Measurements from ENCODE around the gene CDIP1. TPM values are rescaled to one million over a fixed set of nuclear protein-coding genes. Genes with fewer than 3 reads are reported as not detected.

Gene CDIP1
- total RNA-seq, 4 donors from 2014 or later: 23.8 to 34.2 (median 25.4) TPM

DNA sequence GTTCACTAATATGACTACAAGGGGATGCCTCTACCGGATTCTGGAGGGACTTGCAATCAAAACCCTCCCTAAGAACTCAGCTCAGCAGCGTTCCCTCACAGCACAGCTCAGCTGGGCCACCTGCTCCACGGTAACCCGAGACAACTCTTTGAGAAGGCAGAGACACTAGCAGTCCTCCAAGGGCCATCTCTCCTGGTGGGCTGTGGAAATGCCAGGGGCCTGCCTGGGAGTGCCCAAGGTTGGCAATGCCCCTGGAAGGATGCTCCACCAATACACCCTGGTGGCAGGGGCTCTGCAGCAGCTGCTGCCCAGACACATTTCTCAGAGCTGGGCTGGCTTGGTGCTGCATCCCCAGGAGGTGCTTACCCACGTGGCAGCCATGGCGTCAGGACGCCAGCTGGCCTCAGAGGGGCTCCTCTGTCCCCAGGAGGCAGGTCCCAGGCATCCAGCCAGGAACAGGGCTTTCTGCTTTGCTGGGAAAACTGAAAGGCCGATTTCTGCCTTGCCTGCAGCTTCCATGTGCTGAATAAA lies 16.5 kb downstream of the CDIP1 start:
- H3K4me1 ChIP-seq: peaks cover 40 to 68% of the 10 kb centered on the region in 2 donors

DNA sequence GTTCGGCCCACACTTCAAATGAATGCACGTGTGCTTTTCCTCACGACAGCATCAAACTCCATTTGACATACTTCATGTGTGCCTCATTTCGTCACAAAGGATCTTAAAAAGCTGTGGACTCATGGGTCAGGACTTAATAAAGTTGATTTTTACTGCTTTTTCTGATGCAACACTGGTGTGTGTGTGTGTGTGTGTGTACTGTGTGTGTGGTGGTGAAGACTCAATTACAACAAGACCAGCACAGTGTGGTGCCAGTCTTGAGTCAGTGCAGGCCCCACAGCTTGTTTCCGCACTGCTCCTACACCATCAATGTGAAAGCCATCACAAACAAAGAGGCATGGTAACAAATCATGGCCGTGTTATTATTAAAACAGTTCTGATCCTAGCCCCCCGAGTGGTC lies 17.7 kb downstream of the CDIP1 start:
- H3K27ac ChIP-seq: peak overlapping the region in 1 of 4 donors; percentile 76
- in situ Hi-C loops (cut with MboI; ENCODE audit: low sequenced_read_pairs in 4 of 4) (loop anchor here in 1 of 4 donors (25.0 kb wide), 1 partner anchor 91 kb away; the partner anchor contains the start of genes MGRN1 and UBALD1), intact Hi-C loops (cut with DNase I; ENCODE audit: low total_unique reads) (no loop called here)
- TF ChIP-seq CTCF (IDR thresholded peaks at IDR 0.05 in 4 of 5, conservative IDR thresholded peaks at IDR 0.05 in 1 of 5) (no peak), POLR2A (IDR thresholded peaks at IDR 0.05) (no peak)
- no peaks in the 10 kb centered on the region for H3K9me3 ChIP-seq
- no peaks in the 10 kb centered on the region for H3K27me3 ChIP-seq
- peaks cover 38 to 72% of the 10 kb centered on the region in 2 donors for H3K4me1 ChIP-seq
- DNase-seq (no peak), ATAC-seq (no peak)
- no peaks in the 10 kb centered on the region for H3K36me3 ChIP-seq
- no peak overlapping the region for H3K4me3 ChIP-seq

More for the DNA sequence above, 16.5 kb downstream of the CDIP1 start:
- intact Hi-C loops (cut with DNase I; ENCODE audit: low total_unique reads): no loop called here
- no peak for TF ChIP-seq POLR2A (IDR thresholded peaks at IDR 0.05)
- peak in 1 of 5 experiments; percentile 5 for TF ChIP-seq CTCF (IDR thresholded peaks at IDR 0.05 in 4 of 5, conservative IDR thresholded peaks at IDR 0.05 in 1 of 5)
- H3K27me3 ChIP-seq: no peaks in the 10 kb centered on the region
- in situ Hi-C loops (cut with MboI; ENCODE audit: low sequenced_read_pairs in 4 of 4): loop anchor here in 1 of 4 donors (25.0 kb wide), 1 partner anchor 90 kb away; the partner anchor contains the start of genes MGRN1 and UBALD1
- peak overlapping the region; percentile 23 to 76 (median 62) for H3K27ac ChIP-seq
- ATAC-seq (peak; percentile 42 to 58), DNase-seq (peak in 1 of 2 donors; percentile 50)
- H3K9me3 ChIP-seq: no peaks in the 10 kb centered on the region
- no peaks in the 10 kb centered on the region for H3K36me3 ChIP-seq
- H3K4me3 ChIP-seq: no peak overlapping the region

DNA sequence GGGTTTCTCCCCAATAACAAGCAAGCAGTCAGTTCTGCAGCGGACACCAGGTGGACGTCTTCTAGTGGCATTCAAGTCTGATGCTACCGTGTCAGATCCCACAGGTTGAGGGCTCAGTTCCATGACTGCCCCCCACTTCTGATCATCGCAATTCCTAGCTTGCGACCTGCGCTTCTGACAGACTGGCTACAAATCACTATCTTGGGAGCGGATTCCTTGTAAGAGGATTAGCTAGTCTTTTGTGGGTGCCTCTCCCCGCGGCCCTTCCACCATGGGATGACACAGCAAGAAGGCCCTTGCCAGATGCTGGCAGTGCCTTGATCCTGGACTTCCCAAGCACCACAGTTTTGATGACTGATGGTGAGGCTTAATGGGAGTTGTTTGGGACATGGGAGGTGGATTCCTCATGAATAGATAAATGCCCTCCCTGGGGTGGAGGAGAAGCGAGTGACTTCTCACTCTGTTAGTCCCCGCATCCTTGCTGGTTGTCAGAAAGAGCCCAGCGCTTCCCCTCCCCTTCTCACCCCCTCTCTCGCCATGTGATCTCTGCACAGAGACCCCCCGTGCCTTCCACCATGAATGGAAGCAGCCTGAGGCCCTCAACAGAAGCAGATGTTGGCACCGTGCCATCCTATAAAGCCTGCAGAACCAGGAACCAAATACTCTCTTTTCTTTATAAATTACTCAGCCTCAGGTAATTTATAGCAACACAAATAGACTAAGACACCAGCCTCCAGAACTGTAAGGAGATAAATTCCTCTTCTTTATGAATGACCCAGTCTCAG lies 19.1 kb downstream of the CDIP1 start:
- TF ChIP-seq POLR2A (IDR thresholded peaks at IDR 0.05): no peak
- TF ChIP-seq CTCF (IDR thresholded peaks at IDR 0.05 in 4 of 5, conservative IDR thresholded peaks at IDR 0.05 in 1 of 5): no peak
- Histone ChIP-seq H3K4me3 (no peak overlapping the region), H3K27ac (peak overlapping the region in 1 of 4 donors; percentile 6), H3K4me1 (peaks cover 35 to 70% of the 10 kb centered on the region in 2 donors), H3K9me3 (no peaks in the 10 kb centered on the region), H3K36me3 (no peaks in the 10 kb centered on the region), H3K27me3 (no peaks in the 10 kb centered on the region)
- intact Hi-C loops (cut with DNase I; ENCODE audit: low total_unique reads) (no loop called here), in situ Hi-C loops (cut with MboI; ENCODE audit: low sequenced_read_pairs in 4 of 4) (loop anchor here in 1 of 4 donors (25.0 kb wide), 1 partner anchor 93 kb away; the partner anchor contains the start of genes MGRN1 and UBALD1)
- ATAC-seq (no peak), DNase-seq (no peak)

DNA sequence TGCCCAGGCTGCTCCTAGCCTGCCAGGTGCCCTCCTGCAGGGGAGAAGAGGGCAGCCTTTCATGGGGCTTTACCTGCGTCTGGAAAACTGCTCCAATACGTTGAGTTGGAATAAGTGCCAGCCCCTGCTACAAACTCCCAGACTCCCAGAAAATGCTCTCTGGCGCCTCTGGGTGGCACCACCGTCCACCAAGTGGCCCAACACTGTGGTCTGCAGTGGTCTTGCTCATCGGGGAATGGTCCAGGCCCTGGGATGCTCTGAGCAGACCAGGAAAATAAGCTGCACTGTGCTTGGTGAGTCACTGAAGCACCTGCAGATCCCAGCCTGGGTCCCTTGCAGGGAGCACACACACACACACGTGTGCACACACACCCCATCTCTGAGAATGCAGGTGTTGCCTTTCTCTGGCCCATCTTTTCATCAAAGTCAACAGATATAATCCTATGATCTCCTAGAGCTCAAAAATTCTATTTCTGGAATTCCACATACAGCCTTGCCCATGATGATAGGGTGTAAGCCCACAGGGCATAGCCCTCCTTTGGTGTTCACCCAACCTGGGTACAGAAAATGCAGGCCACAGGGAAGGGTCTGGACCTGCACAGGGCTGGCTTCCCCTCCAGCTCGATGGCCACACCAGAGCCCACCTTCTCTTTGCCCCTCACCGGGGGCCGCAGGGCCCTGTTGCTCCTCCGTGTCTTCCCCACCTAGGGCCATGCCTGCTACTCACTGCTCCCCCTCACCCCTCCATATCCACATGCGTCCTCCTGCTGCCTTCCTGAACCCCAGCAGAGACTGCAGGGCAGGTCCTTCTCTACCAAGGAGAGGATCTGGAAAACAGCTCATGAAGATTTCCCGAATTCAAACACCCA lies 20.5 kb downstream of the CDIP1 start:
- Histone ChIP-seq H3K27me3 (no peaks in the 10 kb centered on the region), H3K9me3 (no peaks in the 10 kb centered on the region), H3K36me3 (peaks cover 0 to 5% of the 10 kb centered on the region in 2 donors), H3K4me3 (no peak overlapping the region), H3K27ac (no peak overlapping the region), H3K4me1 (peaks cover 29 to 69% of the 10 kb centered on the region in 2 donors)
- TF ChIP-seq POLR2A (IDR thresholded peaks at IDR 0.05) (no peak), CTCF (IDR thresholded peaks at IDR 0.05 in 4 of 5, conservative IDR thresholded peaks at IDR 0.05 in 1 of 5) (peak; percentile 22 to 62 (median 52))
- no peak for DNase-seq
- in situ Hi-C loops (cut with MboI; ENCODE audit: low sequenced_read_pairs in 4 of 4) (loop anchor here in 1 of 4 donors (25.0 kb wide), 1 partner anchor 94 kb away; the partner anchor contains the start of genes MGRN1 and UBALD1), intact Hi-C loops (cut with DNase I; ENCODE audit: low total_unique reads) (loop anchor here (1.0 kb wide), 2 partner anchors 29 to 31 kb away; no protein-coding TSS in a partner anchor)
- no peak for ATAC-seq
